Stimulated activated CD4-positive, alpha-beta T cell treated with anti-CD3 and anti-CD28 coated beads, TNF-alpha, amount 100 ng/mL, for 48 hours (primary cell): ENCODE measurements around the gene FGD4.
"Not testable (repeated sequence)": the region's sequence is repeated elsewhere in the genome, so short reads cannot be mapped to it uniquely, and the experiment has no call there.

Experiments
- DNase-seq, 3 donors: peaks; one replicate each; pipeline ENCODE4 v3.0.0-alpha.2; 2020; ENCODE audit warnings: low read depth in 3 of 3

The FGD4 gene

DNA sequence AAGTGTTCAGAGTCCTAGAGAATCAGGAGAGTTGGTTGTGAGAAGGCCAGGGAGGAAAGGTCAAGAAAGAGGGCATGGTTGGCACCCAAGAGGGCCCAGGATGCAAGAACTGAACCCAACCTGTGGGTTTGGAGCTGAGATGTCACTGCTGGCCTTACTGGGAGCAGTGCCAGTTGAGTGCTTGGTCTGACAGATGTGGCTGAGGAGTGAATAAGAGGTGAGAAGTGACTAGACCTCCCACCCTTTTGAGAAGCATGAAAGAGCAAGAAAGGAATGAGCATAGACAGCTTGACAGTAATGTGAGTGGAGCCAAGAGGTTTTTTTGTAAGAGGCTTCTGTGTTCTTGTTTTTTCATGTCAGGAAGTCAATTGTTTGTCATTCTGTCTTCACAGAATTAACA lies 95.3 kb downstream of the FGD4 start:
- no peak for DNase-seq

DNA sequence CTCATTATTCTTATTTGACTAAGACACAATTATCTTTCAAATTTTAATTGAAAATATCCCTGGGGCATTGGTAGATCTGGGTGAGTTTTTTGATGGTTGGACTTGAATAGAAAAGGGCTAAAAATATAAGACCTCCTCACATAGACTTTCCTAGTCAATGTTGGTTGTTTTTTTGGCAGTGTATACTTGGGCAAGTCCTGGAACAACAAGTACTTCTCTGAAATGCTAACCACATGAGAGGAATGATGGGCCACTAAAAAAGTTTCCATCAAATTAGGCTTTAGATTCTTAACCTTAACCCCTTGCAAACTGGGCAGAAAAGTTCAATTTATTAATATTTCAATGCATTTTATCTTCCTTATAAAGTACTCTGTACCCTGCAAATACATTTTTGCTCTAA lies 97.6 kb downstream of the FGD4 start:
- DNase-seq: no peak

DNA sequence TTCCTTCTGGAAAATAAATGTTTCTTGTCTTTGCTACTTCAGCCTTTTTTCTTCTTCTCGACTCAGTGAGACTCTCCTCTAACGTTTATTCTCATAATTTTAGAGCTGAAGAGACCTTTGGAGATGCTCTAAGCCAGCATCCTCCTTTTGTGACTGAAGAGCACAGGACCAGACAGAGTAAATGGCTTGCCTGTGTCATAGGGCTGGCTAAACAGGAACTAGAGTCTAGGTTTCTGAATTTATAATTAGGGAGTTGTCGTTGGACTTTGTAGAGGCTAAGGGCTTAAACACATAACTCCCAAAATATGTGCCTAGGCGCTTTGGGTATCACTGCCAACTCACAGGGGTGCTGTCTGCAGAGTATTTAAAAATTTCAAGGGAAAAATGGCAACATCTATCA lies 98.5 kb downstream of the FGD4 start:
- no peak for DNase-seq

DNA sequence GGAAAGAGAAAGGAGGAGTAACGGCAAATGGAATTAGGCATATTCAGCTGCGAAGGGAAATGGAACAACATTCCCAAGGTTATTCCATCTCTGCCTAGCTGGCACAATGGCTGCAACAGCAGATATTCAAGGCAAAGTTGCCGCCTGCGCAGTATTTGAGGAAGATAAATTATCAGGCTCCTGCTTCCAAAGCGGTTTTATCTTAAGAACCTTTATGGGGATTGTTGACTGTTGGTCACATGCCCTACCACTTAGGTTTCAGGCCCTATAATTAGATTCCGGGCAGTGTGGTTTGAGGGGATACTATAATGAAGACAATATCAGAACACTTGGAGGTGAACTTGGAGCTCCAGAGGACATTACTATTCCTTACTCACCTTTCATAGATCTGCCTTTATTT lies 99.7 kb downstream of the FGD4 start:
- DNase-seq: no peak

DNA sequence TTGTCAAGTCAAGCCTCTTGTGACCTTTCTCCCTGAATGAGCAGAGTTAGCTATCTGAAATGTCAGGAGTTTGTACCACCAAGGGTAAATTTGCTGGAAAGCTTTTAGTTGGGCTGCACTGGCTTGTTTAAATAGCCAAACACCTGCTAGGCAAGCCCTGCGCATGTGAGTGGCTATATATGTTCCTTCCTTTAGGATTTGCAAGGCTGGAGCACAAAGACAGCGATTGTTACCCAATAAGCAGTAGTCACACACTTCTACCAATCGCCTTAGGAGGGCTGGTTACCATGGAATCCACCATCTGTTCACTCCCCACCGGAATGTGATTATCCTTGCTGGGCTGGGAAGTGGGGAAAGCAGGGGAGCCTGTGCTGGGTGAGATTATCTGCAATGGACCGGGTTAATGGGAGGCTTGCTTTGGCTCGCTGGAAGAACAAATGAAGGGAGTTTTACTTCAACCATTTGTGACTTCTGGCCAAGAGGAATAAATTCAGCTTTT lies 102.5 kb downstream of the FGD4 start:
- DNase-seq: no peak

DNA sequence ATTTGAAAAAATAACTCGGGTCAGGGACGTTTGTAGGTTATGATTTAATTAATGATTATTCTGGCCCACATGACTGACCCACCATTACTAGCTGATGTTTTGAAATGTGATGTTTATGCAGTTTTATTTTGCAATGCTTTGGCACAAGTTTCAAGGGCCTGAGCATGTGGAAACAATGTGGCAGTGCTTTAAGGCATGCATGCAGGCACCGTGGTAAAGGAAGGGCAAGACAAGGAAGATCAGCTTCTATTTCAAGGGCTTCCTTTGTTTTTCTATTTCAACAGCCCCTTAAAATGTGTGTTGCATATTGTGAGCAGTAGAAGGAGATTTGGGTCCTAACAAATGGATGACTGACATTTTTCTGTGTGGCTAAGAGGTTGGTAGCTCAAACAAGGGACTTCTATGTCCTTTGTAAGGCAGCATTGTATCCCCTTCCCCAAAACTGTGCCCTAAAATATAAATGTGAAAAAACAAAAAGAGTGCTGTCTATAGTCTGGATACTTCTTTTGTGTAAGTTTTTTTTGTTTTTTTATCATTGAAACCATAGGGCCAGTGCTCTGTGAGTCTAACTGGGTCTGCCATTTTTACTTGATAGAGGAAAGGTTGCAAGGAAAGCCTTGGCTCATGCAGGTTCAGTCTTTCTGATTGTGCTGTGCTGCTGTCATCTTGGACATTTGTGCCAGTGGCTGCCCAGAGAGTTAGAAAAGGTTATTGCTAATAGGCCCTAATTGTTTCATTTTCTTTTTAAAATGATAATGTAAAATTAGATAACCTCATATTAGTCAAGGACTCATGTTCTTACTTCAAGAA lies 103.5 kb downstream of the FGD4 start:
- no peak for DNase-seq

DNA sequence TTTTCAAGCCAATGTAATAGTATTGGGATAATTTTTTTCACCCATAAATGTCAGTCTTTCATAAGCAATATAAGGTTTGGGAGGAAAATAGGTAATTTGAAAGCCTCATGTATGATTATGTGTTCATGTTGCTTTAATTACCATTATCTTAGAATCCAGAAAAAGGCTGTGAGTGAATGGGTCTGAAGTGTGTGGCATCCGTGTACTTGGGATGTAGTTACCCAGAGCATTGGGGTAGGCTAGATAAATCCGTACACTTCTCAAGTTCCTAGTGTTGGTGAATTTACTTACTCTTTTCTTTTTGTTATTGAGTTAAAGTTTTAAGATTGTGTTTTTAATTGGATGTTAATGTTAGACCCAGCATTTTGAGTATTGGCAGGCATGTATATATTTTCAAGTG lies 104.4 kb downstream of the FGD4 start:
- no peak for DNase-seq

DNA sequence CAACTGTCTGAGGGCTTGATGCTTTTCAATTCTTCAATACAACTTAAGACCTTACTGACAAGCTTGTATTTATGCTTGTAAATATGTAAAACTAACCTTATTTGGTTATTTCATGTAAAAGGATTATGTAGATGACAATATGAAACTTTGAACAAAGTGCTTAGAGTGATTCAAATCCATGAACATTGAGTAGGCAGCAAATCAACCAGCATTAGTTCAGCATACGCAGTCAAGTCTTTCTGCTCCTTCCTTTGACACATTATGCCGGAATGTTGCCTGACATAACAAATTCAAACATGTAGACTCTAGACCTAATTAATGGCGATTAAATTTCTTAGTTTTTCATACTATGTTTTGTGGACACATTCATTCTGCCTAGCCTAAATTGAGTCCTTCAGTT lies 105.2 kb downstream of the FGD4 start:
- no peak for DNase-seq

DNA sequence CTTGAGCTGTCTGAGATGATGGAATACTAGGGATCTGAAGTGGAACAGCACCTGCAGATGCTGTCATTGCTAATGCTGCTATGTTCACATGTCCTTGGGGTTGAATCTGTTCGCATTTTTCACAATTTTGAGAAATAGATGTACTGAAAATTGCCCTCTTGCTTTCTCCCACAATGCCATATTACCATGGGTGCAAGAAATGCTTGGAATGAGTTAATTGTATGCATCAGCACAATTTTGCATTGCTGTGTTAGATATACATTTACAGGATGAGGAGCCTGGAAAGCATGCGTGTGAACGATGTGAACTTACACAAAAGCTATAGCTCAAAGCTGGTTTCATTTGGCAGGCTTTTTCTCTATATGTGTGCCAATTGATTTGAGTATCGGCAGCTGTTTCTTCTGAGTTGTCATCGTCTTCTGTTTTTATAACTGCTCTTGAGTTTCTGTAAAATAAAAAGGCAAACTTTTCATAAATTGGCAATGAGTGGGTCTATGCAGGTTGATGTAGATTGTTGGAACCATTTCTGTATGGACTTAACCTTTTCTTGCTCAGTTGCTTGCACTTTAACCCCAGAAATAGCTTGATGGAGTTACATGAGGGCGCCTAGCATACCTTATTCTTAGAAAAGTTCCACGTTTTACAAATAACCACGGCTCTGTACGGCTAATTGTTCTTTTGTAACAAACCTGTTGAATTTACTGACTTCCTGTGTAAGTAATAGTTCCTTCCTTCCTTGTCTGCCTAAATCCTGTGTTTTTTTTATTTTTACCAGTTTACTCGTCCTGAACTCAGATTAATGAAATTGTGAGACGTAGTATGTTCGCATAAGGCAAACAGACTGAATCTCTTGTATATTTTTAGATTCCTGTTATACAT lies 105.9 kb downstream of the FGD4 start:
- DNase-seq: no peak

DNA sequence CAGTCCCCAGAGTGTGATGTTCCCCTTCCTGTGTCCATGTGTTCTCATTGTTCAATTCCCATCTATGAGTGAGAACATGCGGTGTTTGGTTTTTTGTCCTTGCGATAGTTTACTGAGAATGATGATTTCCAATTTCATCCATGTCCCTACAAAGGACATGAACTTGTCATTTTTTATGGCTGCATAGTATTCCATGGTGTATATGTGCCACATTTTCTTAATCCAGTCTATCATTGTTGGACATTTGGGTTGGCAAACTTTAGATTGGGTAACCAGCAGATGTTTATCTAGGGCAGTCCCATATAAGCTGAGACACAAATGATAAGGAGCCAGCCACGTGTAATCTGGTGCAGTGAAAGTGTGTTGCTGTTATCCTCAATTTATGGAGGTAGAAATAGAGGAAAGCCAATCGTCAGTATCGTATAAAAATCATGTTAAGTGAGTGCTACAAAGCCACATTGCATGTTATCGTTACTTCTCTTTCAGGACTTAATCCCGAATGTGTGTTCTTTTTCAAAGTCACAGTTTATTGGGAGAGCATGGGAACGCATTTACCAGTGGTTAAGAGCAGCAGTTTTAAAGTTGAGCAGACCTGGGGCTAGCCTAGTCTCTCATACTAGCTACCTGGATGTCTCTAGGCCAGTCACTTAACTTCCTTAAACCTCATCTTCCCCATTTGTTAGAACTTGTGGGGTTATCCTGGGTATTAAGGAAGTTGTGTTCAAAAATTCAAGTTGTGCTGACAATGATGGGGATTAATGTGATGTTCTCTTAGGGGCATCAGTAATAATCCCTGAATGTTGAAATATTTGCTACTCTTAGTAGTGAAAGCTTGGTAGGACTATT lies 108.0 kb downstream of the FGD4 start:
- not testable (repeated sequence) for DNase-seq

DNA sequence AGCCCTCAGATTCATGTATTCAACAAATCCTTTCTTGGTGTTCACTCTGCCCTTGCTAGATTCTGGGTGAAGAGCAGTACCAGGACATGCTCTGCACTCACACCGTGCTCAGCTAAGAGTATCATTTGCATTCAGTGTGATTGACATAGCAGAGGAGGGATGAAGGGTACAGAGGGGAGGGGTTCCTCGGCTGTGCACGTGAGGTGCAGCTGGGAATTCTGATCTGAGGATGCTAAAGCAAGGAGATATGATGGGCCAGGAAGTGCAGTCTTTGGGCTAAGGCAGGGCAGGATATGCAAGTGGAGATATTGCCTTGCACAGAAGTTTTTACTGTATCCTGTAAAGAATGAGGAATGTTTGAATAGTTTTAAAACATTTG lies 108.6 kb downstream of the FGD4 start:
- DNase-seq: no peak

DNA sequence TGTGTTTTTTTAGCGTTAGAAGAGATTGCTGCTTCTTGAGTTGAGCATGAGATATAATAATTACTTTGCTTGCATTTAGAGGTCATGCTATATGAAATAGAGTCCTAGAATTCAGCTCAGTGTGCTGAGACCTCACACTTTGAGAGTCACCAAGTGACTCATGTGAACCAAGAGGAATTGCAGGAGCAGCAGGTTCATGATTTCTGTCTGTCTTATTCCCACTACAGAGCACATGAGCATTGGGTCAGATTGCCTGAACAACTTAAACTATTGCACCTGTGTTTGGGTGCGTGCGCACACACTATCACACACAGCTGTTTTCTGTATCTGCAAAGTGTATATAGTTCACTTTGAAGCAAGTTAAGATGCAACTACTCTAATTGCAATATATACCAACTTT lies 109.3 kb downstream of the FGD4 start:
- DNase-seq: no peak

DNA sequence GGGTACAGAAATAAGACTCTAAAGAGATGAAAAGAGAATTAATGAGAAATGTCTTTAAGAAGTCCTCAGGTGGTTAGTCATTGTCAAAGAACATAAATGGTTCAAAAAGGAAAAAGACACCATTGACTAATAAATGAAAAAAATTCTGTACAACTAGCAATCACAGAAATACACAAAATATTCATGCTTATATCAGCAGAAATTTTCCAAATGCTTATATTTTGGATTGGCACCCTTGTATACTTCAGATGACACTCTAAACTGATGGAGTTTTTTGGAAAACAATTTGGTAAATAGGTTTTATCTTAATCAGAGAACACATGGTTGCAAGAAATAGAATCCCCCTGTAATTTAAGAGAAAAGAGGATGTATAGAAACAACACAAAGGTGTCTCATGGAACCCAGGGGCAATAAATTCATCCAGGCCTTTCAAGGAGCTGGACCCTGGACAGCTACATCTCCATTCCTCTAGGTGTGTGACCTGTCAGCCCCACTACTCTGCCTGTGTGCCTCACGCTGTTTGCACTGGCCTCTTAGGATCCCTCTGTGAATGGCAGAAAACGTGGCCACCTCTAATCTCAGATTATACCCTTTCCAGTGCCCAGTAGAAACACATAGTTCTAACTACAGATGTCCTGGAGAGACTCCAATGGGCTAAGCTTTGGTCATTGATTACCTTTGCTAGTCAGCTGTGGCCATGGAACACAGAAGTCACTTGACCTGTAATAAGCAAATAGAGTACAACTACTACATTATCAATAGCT lies 110.2 kb downstream of the FGD4 start:
- no peak for DNase-seq

DNA sequence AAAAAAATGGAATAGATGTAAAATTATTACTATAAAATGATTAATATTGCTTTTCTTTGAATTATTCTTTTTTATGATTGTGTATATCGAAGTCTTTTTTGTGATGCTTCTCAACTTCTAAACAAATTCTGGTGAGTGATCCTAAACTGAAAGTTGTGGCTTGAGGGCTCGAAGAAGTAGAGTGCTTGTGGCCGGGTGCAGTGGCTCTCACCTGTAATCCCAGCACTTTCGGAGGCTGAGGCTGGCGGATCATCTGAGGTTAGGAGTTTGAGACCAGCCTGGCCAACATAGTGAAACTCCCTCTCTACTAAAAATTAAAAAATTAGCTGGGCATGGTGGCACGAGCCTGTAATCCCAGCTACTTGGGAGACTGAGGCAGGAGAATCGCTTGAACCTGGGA lies 112.6 kb downstream of the FGD4 start:
- DNase-seq: not testable (repeated sequence)

DNA sequence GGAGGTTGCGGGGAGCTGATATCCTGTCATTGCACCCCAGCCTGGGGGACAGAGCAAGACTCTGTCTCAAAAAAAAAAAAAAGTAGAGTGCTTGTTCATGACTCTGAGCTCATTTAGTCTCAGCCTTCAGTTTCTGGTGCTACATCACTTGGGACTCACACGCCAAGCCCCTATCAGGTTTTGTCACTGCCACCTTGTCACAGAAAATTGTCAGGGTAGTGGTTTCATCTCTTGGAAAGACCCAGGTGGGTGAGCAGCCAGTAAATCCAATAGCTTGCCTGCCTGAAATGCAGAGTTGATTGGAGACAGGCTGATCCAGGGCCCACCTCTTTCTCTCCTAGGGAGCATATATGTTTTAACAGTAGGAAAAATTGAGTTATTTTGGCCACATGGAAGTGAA lies 113.0 kb downstream of the FGD4 start:
- no peak for DNase-seq

DNA sequence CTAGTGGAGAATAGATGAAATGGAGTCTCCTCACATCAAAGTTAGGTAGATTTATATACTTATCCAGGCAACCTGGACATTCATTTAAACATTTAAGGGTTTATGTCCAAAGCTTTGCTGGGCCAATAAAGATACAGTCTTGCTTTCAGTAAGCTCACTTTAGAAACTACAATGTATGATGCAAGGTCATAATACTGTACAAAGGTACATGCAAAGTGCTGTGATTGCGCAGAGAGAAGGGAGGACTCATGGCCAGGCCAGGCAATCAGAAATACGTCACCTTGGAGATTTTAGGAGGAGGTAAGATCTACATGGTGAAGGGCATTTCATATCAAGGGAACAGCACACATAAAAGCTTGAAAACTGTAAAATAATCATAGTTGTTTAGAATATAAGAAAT lies 113.6 kb downstream of the FGD4 start:
- DNase-seq: no peak

DNA sequence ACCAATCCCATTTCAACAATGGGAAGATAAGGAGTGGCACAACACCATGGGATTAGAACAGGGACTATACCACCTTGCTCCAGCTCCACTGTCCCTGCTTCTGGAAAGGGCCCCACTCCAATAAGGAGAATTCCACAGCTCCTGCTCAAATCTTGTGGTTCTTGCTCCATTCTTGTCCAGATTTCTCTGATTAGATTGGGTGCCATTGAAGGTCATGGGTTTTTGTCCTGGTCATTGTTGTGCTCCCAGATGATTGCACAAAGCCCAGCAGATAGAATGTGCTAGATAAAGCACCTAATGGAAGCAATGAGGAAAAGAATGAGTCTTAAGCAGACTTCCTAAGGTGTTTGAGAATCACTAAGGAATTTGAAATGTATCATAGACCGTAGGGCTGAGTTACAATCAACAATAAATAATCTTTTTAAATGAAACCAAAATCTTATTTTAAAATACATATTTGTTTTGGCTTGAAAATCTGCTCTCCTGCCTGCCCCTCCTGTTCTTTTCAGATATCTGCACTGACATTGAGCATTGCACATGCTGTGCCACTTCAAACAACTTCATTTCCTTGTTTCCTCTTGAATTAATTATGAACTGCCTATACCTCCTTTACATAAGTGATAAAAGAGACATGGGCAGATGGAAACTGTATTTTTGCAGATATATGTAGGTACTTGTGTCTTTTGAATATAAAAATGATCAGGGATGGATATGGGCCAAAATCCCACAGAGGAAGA lies 115.9 kb downstream of the FGD4 start:
- DNase-seq: no peak

DNA sequence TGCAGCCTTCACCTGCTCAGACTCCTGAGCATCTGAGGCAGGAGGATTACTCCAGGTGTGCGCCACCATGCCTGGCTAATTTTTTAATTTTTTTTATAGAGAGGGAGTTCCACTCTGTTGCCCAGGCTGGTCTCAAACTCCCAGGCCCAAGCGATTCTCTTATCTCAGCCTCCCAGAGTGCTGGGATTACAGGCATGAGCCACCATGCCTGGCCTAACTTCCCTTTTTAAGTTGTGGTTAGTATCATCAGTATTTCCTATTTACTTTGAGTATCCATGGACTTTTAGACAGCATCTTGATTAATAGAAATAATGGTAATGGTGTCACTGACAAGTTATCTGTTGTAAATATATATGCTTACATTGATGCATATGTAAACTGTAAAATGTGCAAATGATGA lies 116.9 kb downstream of the FGD4 start:
- DNase-seq: no peak

DNA sequence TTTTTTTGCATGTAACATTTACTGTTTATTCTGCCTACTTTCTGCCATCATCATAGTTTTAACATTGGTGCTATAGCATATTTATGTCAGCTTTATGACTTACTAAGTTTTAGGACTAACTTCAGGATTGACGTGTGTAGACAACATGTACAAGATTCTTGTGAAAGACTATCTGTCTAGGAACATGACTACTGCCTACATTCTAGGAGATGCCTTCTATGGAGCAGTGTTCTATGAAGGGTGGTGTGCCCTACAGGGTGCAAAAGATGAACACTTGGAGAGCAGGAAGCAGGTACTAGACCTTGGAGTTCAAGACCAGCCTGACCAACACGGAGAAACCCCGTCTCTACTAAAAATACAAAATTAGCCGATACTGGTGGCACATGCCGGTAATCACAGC lies 118.6 kb downstream of the FGD4 start:
- DNase-seq: no peak

DNA sequence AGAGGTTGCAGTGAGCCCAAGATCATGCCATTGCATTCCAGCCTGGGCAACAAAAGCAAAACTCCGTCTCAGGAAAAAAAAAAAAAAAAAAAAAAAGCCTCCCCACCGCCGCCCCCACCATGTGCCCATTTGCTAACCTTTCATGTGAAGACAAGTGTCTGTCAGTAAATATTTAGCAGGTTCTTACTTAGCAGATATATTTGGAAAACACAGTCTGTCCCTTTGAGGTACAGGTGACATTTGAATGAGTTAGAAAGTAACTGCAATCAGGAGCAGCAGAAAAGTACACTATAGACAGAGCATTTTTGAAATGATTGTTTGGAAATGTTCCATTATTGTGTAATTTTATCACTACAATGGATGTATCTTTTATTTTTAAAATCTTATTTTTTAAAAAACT lies 119.7 kb downstream of the FGD4 start:
- no peak for DNase-seq
